ENCODE data around the gene STARD10. TPM values are rescaled to one million over a fixed set of nuclear protein-coding genes. Genes with fewer than 3 reads are reported as not detected.
A peak's percentile ranks its signal among the peaks of the same experiment; 100 is the strongest.

STARD10 gene
- total RNA-seq, 2 experiments from 2014 or later = 10.4 to 12.9 TPM

GRCh38 chr11:72781313-72782080 is 12.3 kb downstream of the STARD10 start:
- no TSS peak for BruUV-seq (replicated peaks)
- Histone ChIP-seq H3K9me2 (ENCODE audit: insufficient read depth, low read length) (no peaks in the 10 kb centered on the region), H2AFZ (ENCODE audit: low read length) (peak overlapping the region; percentile 4; the same call in 1 of the 2 replicates), H4K20me1 (ENCODE audit: insufficient read depth, low read length) (no peaks in the 10 kb centered on the region), H3K27ac (ENCODE audit: low read depth, low read length, poor library complexity, severe bottlenecking) (no peak overlapping the region), H3K9me3 (ENCODE audit: low read length) (no peaks in the 10 kb centered on the region), H3K79me2 (ENCODE audit: insufficient read depth, low read depth, low read length) (no peaks in the 10 kb centered on the region), H3K4me2 (ENCODE audit: low read length) (peak overlapping the region; percentile 66), H3K4me1 (ENCODE audit: insufficient read depth, low read length, poor library complexity, severe bottlenecking) (peaks cover 10% of the 10 kb centered on the region), H3K36me3 (ENCODE audit: insufficient read depth, low read length) (no peaks in the 10 kb centered on the region), H3K4me3 (ENCODE audit: low read depth, low read length, poor library complexity, severe bottlenecking) (peak overlapping the region; percentile 59)
- intact Hi-C loops (cut with micrococcal nuclease; ENCODE audit: unreplicated experiment) = no loop called here
- TF ChIP-seq CTCF (conservative IDR thresholded peaks at IDR 0.05; ENCODE audit: low read length) (no peak), EZH2phosphoT487 (IDR thresholded peaks at IDR 0.05; ENCODE audit: borderline replicate concordance, low read depth, low read length) (no peak)
- peak; percentile 50 for DNase-seq (ENCODE audit: low spot score)
- POLR2A ChIA-PET = no interaction called here
- CTCF ChIA-PET (ENCODE audit: unreplicated experiment) = no interaction called here

GRCh38 chr11:72781063-72781312 is 12.9 kb downstream of the STARD10 start:
- peak overlapping the region; percentile 66 for H3K4me2 ChIP-seq (ENCODE audit: low read length)
- H3K36me3 ChIP-seq (ENCODE audit: insufficient read depth, low read length) = no peaks in the 10 kb centered on the region
- no peaks in the 10 kb centered on the region for H4K20me1 ChIP-seq (ENCODE audit: insufficient read depth, low read length)
- ChIA-PET POLR2A (no interaction called here), CTCF (ENCODE audit: unreplicated experiment) (no interaction called here)
- no peak overlapping the region for H3K27ac ChIP-seq (ENCODE audit: low read depth, low read length, poor library complexity, severe bottlenecking)
- no peaks in the 10 kb centered on the region for H3K9me3 ChIP-seq (ENCODE audit: low read length)
- H3K4me1 ChIP-seq (ENCODE audit: insufficient read depth, low read length, poor library complexity, severe bottlenecking) = peaks cover 10% of the 10 kb centered on the region
- peak overlapping the region; percentile 57 for H3K4me3 ChIP-seq (ENCODE audit: low read depth, low read length, poor library complexity, severe bottlenecking)
- H2AFZ ChIP-seq (ENCODE audit: low read length) = no peak overlapping the region
- intact Hi-C loops (cut with micrococcal nuclease; ENCODE audit: unreplicated experiment) = no loop called here
- no peaks in the 10 kb centered on the region for H3K9me2 ChIP-seq (ENCODE audit: insufficient read depth, low read length)
- TF ChIP-seq EZH2phosphoT487 (IDR thresholded peaks at IDR 0.05; ENCODE audit: borderline replicate concordance, low read depth, low read length) (no peak), CTCF (conservative IDR thresholded peaks at IDR 0.05; ENCODE audit: low read length) (no peak)
- no peak for DNase-seq (ENCODE audit: low spot score)
- BruUV-seq (replicated peaks) = no TSS peak
- H3K79me2 ChIP-seq (ENCODE audit: insufficient read depth, low read depth, low read length) = no peaks in the 10 kb centered on the region

- CTCF ChIA-PET (ENCODE audit: unreplicated experiment) = no interaction called here
- BruUV-seq (replicated peaks) = no TSS peak
- Histone ChIP-seq H3K9me3 (ENCODE audit: low read length) (no peaks in the 10 kb centered on the region), H3K4me2 (ENCODE audit: low read length) (no peak overlapping the region), H3K79me2 (ENCODE audit: insufficient read depth, low read depth, low read length) (no peaks in the 10 kb centered on the region), H3K27ac (ENCODE audit: low read depth, low read length, poor library complexity, severe bottlenecking) (no peak overlapping the region), H3K36me3 (ENCODE audit: insufficient read depth, low read length) (no peaks in the 10 kb centered on the region), H3K9me2 (ENCODE audit: insufficient read depth, low read length) (no peaks in the 10 kb centered on the region), H2AFZ (ENCODE audit: low read length) (no peak overlapping the region), H4K20me1 (ENCODE audit: insufficient read depth, low read length) (no peaks in the 10 kb centered on the region), H3K4me1 (ENCODE audit: insufficient read depth, low read length, poor library complexity, severe bottlenecking) (peaks cover 10% of the 10 kb centered on the region), H3K4me3 (ENCODE audit: low read depth, low read length, poor library complexity, severe bottlenecking) (no peak overlapping the region)
- POLR2A ChIA-PET = no interaction called here
- DNase-seq (ENCODE audit: low spot score) = no peak
- intact Hi-C loops (cut with micrococcal nuclease; ENCODE audit: unreplicated experiment) = no loop called here
- TF ChIP-seq CTCF (conservative IDR thresholded peaks at IDR 0.05; ENCODE audit: low read length) = no peak
- no peak for TF ChIP-seq EZH2phosphoT487 (IDR thresholded peaks at IDR 0.05; ENCODE audit: borderline replicate concordance, low read depth, low read length)
Measured at GRCh38 chr11:72780296-72781062, 13.4 kb downstream of the STARD10 start.

All from OCI-LY7 (cell line).